NCI-H226 (cell line): ENCODE results near the gene NCKAP5.
A peak's percentile ranks its signal among the peaks of the same experiment; 100 is the strongest.

Source experiments
- DNase-seq: peaks from one replicate; pipeline ENCODE4 v3.0.0-alpha.2; 2015

Gene NCKAP5

DNA sequence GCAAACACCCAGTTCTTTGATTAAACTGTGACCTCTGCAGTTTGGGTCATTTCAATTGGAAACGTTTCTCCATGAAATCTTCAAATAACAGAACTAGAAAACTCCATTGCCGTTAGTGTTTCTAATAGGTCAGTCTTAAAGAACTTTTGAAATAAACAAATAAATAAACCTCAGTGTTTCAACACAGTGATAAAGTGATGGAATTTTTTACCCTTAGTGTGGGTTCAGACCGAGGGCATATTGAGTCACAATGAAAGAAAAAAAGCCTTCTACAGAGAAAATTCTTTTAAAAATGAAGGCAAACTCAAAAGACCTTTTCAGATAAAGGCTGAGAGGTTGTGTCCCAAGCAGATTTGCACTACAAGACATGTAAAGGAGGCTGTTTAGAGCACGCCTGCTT is 149.6 kb downstream of the NCKAP5 start:
- no peak for DNase-seq

DNA sequence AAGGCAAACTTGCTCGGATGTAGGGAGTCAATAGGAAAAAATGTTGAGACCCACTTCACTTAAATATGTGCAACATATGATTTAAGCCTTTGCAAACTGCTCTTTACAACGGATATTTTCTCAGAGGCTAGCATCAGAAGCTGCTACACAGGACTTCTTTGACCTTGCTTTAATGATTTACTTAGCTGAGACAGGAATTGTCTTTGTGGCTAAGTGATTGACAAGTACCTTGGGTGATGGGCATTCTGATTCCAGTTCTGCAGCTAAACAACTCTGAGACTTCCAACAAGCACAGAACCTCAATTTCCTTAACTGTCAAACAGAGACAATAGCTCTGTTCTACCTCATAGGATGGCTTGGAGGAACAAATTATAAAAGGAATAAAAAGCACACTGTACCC is 150.2 kb downstream of the NCKAP5 start:
- no peak for DNase-seq

DNA sequence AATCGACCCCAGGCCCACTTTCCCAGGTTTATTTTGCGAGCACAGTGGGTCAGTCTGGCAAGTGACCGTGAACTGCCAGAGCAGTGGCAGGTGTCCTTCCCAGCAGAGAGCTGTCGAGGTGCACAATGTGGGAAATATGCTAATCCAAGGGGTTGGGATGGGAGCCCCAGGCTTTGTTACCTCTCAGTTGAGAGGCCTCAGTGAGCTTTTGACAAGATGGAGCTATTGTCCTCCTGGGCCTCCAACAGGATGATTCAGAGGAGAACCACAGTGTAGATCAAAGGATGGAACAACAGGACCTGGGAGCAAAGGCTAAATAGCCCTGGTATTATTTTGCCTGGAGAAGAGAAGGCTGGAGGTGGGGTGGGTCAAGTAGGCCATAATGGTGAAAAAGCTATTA is 150.8 kb downstream of the NCKAP5 start:
- DNase-seq, result no peak

DNA sequence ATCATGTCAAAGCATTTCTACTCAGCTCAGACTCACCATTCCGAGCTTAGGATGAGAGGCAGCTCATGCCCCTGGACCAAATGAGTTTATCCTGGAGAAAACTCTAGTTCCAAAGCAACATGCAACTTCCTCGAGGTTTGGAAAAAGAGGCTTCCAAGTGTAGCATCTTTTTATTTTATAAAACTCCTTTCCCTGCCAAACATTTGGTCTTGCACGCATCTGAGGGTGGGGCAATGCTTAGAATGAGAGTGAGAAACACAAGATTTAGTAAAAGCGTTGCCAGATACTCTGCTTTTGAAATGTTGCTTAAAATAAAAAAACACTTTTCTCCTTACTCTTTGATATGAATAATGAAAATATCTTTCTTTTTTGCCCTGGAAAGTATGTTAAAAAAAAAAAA is 151.5 kb downstream of the NCKAP5 start:
- no peak for DNase-seq

DNA sequence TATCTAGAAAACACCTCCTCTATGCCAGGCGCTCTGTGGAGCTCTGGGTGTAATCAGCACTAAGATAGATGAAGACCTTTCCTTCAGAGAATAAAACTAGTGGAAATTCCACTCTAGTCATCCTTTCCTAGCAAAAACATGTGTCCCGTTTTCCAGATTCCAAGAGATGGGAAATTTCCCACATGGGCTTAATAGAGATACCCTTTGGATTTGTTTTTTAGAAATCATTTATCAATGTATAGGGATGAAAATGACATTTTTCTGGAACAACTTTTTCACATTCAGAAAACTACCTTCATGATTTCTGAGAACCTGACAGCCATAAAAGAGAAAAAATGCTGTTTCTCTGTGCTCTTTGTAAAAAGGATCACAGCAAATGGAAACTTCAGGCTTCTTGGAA is 152.1 kb downstream of the NCKAP5 start:
- no peak for DNase-seq

DNA sequence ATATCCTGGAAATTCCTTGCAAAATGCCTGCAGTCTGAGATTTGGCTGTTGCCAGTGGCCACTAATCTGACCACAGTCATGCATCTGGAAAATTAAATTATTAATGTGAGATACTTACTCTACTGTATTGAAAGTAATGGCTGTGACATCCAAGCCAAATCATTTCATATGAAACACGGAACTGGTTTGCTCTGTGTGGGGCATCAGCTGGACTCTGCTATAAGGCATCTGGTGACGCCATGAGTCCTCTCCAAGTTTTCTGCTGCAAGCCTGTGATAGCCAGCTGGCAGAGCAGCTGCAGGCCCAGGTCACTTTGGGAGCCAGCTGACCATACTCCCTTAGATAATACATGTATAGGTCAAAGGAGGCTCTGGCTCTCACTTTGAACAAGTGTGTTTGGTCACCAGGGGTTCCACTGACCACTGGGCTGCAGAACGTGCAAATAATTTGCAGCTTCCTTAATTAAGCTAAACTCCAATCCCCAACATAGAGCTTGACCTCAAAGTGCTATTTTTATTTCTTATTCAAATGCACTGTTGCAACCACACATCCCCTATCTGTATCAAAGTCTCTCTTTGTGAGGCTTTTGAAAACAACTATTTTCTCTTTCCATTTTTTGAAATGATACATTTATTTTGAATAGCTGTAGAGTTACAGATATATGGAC is 152.9 kb downstream of the NCKAP5 start:
- no peak for DNase-seq

DNA sequence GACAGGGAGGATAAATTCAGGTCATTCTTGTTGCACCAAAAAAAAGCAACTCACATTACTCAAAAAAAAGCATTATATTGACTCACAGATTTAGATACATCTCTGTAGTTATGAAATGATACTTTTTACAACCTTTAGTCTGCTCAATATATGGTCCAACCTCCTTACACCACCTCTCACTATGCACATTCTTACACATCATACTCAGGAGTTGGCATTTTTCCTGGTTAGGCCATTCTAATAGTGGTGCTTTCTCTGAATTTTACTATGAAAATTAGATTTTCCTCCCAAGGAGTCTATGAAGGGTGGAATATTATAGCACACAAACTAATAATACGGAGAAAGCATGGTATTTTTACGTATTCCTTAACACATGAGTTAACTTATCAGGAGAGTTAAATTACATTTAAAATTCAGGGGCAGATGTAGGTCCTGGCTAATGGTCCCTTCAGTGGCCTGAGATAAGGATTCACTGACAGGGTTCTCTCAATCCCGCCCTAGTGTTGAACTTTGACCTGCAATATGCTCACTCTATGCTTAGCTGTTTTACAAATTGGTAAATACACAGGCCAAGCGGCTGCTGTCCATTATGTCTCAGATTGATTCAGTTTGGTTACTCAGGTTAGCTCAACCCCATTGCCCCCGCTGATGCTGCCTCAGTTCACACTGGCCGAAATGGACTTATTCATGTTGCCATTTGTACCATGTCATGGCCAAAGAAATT is 153.6 kb downstream of the NCKAP5 start:
- DNase-seq, result peak; percentile 46

DNA sequence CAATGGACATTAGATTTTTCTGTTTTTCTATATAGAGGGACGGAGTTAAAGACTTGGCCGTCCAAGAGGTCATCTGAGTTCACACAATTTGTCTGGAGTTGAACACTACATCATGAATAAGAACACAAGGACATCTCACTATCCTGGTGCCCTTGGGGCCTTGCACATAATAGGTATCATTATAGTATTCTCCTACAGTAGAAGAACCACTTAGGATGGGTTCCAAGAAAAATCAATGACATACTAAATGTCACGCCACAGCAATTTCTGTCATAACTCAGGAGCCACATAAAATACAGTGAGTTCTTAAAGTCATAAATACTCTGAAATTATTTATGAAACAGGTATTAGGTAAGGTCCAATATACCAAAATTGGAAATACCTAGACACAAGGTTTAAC is 154.4 kb downstream of the NCKAP5 start:
- DNase-seq, result no peak

DNA sequence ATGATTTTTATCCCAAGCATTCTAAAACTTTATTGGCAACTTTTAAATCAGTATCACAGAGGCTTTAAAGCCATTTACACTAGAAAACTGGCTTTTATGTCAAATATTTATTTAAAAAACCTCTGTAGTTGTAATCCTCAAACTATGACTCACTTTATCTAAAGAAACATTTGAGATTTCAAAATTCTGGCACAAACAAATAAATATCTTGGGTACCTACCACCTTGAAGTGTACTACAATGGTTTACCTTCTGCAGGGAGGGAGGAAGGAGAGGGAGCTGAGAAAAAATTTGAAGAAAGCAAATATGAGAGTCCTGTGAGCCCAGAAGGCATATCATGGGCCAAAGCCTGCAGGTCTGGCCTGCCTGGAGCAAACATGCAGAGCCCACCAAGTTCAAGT is 155.6 kb downstream of the NCKAP5 start:
- DNase-seq, result no peak

DNA sequence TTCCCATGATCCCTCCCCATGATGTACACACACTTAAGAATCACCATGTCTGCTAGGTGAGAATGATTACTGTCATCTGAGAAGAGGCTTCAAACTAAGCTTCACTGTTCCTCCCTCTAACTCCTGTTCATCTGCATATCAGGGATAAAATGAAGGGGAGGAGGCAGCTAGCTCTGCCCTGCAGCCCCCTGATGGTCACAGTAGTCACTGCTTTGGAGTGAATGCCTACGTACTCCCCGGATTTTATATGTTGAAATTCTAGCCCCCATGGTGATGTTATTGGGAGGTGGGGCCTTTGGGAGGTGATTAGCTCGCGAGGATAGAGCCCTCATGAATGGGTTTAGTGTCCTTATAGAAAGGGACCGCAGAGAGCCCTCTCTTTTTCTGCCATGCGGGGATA is 156.4 kb downstream of the NCKAP5 start:
- no peak for DNase-seq

DNA sequence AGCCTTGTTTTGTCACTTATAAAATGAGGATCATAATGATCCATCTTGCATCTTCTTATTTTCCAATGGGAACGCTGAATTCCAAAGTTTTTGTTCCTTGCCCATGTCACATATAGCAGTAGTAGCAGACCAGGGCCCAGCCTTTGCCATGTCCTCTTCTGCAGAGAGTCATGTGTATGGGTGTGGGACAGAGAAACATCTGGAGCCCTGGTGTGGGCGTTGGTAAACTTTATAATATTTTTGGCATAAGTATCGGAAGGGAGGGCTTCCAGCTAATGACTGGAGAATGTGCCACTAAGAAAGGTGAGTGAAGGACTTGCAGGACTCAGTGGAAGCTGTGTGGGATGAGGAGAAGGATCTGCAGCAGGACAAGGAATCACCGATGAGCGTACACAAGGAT is 157.2 kb downstream of the NCKAP5 start:
- DNase-seq, result no peak

- DNase-seq, result no peak
These were observed 158.5 kb downstream of the NCKAP5 start for GRCh38 chr2:133409581-133410285.

- no peak for DNase-seq
These were observed 159.6 kb downstream of the NCKAP5 start for GRCh38 chr2:133408671-133409070.

DNA sequence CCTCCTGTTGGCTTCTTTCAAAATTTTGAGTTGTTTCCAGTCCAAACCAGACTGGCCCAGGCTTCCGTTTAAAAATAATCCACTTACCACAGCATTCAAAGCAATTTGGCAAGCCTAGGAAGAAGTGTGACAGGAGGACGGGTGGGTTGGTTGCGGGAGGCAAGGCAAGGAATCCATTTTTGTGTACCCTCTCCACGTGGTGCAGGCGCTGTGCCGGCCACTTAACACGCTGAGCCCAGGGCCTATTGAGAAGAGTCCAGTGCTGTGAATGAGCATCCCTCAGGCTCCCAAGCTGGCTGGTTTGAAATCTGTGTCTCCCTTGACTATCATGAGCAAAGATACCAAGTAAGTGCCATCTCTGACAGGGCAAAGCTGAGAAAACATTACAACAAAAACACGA is 160.9 kb downstream of the NCKAP5 start:
- no peak for DNase-seq

DNA sequence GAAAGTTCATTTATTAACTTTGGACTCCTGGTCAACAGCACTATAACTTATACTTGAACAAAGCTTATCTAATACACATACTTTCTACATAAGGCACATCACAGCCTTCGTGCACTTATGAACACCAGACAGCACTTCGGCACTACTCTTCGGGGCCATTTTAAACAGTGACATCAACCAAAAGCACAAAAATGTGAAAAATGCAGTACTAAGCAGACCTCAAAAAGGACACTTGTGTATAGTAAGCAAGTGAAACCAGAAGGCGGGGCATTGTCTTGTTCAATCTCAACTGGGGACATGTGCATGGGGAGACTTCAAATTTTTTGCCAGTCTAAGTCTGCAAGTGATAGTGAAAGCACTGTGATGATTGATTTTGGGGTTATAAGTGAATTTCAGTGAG is 163.0 kb downstream of the NCKAP5 start:
- DNase-seq, result no peak

DNA sequence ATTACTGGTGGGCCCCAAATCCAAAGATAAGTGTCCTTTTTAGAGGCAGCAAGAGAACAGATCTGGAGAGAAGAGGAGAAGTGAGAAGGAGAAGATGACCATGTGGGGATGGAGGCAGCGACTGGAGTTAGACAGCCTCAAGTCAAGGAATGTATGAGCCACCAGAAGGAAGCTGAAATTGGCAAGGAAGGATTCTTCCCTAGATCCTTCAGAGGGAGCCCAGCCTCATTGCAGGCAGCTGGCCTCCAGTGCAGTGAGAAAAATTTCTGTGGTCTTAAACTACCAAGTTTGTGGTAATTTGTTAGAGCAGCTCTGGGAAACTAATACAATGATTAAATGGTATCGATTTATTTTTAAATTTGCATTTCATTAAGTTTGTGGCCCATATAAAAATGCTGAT is 167.9 kb downstream of the NCKAP5 start:
- no peak for DNase-seq

- DNase-seq, result no peak
These were observed 174.4 kb downstream of the NCKAP5 start for GRCh38 chr2:133393895-133394294.

- peak; percentile 35 for DNase-seq
These were observed 178.1 kb downstream of the NCKAP5 start for GRCh38 chr2:133390156-133390555.

DNA sequence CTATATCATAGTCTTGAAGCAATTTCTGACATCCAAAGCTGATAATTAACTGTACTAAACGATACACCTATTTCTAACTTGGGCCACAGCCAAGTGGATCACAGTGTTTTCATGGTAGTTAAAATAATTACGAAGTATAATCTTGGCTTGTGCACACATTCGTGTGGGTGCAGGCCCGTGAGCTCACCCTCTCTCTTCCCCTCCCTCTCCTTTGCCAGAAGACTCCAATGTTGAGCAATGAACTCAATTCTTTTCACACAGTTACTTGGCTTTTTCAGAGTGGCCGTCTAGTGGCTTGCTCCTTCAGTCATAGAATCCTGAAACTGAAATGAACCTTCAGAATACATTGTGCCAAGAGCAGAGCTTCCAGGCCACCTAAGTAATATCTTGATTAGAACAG is 178.7 kb downstream of the NCKAP5 start:
- DNase-seq, result no peak

GRCh38 chr2:133382566-133382965 is 185.7 kb downstream of the NCKAP5 start:
- no peak for DNase-seq

GRCh38 chr2:133380991-133381390 is 187.3 kb downstream of the NCKAP5 start:
- no peak for DNase-seq

DNA sequence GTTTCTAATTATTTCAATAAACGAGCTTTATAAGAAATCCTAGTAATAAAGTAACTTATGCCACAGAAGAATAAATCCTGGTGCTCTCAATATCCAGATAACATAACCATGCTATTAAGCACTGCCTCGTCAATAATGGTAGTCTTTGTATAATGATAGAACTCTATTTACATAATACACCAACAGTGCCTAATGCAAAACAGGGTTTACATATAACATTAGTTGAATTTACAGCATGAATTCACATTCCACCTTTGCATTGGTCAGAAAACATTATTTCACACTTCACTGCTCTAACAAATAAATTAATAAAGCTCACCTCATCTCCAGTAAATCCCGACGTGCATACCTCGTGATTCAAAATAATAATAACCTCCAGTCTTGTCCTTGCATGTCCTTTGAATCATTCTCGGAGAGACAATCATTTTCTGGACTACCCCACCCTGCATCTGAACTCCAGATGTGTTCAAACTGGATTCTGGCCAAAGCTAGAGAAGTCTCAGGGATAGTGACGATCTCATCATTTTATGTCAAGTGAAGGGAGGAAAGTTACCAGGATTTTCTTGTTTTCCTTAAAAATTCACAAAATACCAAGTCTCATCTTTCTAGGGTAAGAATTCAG is 189.2 kb downstream of the NCKAP5 start:
- DNase-seq, result no peak

DNA sequence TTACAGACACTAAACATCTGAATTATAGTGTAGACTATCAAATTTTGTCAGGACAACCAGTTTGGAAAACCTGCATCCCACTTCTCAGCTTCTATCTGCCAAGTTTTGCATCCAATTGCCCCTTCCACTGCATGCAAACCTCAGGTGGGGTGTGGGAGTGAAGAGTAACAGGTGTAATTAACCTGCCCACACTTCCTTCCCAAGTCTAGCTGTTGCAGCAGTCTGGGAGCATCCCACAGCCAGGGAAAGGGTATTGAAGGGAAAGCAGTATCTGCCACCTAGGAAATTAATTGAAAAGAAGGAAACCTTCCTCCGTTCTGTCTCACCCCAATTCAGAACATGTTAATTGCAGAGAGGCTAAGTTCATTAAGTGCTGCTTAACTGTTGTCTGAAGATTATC is 189.9 kb downstream of the NCKAP5 start:
- no peak for DNase-seq

DNA sequence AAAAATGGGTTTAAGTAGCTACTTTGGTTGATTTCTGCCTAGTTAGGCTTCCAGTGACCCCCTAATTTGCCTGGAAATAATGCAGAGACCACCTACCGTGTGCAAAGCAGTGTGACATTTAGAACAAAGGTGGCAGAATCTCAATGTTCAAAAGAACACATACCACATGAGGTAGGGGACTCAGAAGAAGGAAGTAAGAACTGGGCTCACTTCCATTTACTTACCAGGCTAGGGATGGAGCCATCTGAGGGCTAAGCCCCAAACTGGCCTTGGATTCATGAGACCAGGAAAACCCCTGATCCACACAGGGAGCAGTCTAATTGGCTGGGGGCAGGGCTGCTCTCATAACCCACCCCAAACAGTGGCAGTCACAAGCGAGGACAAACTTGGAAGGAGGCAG is 190.7 kb downstream of the NCKAP5 start:
- DNase-seq, result no peak
